ENCODE data around the gene ISLR2. TPM values are rescaled to one million over a fixed set of nuclear protein-coding genes. Genes with fewer than 3 reads are reported as not detected.

ISLR2 gene
- total RNA-seq, 1 donor from 2014 or later, result 1.0 TPM

- Histone ChIP-seq H3K27me3 (ENCODE audit: control insufficient read depth, insufficient read depth, low read length) (peaks cover 55% of the 10 kb centered on the region), H3K4me3 (ENCODE audit: low read depth, low read length) (no peak overlapping the region), H3K36me3 (ENCODE audit: control insufficient read depth, insufficient read depth, low read length) (no peaks in the 10 kb centered on the region)
- DNase-seq (ENCODE audit: low read depth), result no peak
- no peak for TF ChIP-seq CTCF (IDR thresholded peaks at IDR 0.05; ENCODE audit: insufficient read depth, low read length, poor library complexity, severe bottlenecking)
Observed at GRCh38 chr15:74123131-74123429, 7.3 kb upstream of the ISLR2 start.

- no peaks in the 10 kb centered on the region for H3K36me3 ChIP-seq (ENCODE audit: control insufficient read depth, insufficient read depth, low read length)
- H3K27me3 ChIP-seq (ENCODE audit: control insufficient read depth, insufficient read depth, low read length), result peaks cover 61% of the 10 kb centered on the region
- no peak for TF ChIP-seq CTCF (IDR thresholded peaks at IDR 0.05; ENCODE audit: insufficient read depth, low read length, poor library complexity, severe bottlenecking)
- DNase-seq (ENCODE audit: low read depth), result no peak
- H3K4me3 ChIP-seq (ENCODE audit: low read depth, low read length), result no peak overlapping the region
Observed at GRCh38 chr15:74123658-74124057, 6.7 kb upstream of the ISLR2 start.

- Histone ChIP-seq H3K27me3 (ENCODE audit: control insufficient read depth, insufficient read depth, low read length) (peaks cover 66% of the 10 kb centered on the region), H3K36me3 (ENCODE audit: control insufficient read depth, insufficient read depth, low read length) (no peaks in the 10 kb centered on the region), H3K4me3 (ENCODE audit: low read depth, low read length) (no peak overlapping the region)
- no peak for DNase-seq (ENCODE audit: low read depth)
- no peak for TF ChIP-seq CTCF (IDR thresholded peaks at IDR 0.05; ENCODE audit: insufficient read depth, low read length, poor library complexity, severe bottlenecking)
Observed at GRCh38 chr15:74124196-74124595, 6.2 kb upstream of the ISLR2 start.

DNA sequence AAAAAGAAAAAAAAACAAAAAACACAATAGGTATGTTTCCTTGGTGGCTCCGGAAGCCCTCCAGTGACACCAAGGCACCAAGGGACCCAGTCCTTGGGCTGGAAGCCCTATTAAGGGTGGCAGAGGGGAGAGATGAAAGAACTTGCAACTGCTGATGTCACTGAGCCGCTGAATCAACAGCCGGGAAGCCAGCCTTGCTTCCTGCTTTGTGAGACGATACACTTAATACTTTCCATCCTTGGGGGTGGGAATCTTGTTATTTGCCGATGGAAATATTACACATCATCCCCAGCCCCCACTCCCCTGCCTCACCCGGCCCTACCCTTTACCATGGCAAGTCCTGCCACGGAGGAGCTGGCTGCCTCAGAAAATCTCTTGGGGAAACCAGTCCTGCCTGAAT lies 5.6 kb upstream of the ISLR2 start:
- Histone ChIP-seq H3K27me3 (ENCODE audit: control insufficient read depth, insufficient read depth, low read length) (peaks cover 72% of the 10 kb centered on the region), H3K36me3 (ENCODE audit: control insufficient read depth, insufficient read depth, low read length) (no peaks in the 10 kb centered on the region), H3K4me3 (ENCODE audit: low read depth, low read length) (no peak overlapping the region)
- no peak for TF ChIP-seq CTCF (IDR thresholded peaks at IDR 0.05; ENCODE audit: insufficient read depth, low read length, poor library complexity, severe bottlenecking)
- no peak for DNase-seq (ENCODE audit: low read depth)

GRCh38 chr15:74127255-74127953 lies 3.0 kb upstream of the ISLR2 start:
- DNase-seq (ENCODE audit: low read depth), result no peak
- Histone ChIP-seq H3K36me3 (ENCODE audit: control insufficient read depth, insufficient read depth, low read length) (no peaks in the 10 kb centered on the region), H3K4me3 (ENCODE audit: low read depth, low read length) (peak overlapping the region; percentile 22), H3K27me3 (ENCODE audit: control insufficient read depth, insufficient read depth, low read length) (peaks cover 76% of the 10 kb centered on the region)
- TF ChIP-seq CTCF (IDR thresholded peaks at IDR 0.05; ENCODE audit: insufficient read depth, low read length, poor library complexity, severe bottlenecking), result peak; percentile 100
